DMS79 treated with DMSO at 0.1 percent for 48 hours (cell line): ENCODE results near the gene TANC1.

ENCODE experiments used
- DNase-seq: peaks from one replicate; lab custom pipeline; 2025; lab: John Stamatoyannopoulos, UW

Gene TANC1

DNA sequence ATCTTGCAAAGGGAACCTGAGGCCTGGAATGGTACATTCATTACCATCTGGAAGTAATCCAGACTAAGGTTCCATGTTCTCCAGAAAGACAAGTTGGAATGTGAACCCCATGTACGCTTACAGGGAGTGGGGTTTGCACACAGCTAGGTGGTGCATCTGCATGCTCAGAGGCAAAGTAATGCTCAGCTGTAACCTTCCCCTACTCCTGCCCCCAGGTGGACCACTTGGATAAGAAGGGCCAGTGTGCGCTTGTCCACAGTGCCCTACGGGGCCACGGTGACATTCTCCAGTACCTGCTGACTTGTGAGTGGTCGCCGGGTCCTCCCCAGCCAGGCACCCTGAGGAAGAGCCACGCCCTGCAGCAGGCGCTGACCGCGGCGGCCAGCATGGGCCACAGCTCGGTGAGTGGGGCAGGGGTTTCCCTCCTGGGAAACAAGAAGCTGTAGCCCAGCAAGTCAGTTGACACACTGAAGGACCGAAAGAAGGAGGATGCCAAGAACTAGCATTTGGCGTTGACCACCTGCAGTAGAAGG, 228.0 kb downstream of the TANC1 start:
- DNase-seq = no peak

DNA sequence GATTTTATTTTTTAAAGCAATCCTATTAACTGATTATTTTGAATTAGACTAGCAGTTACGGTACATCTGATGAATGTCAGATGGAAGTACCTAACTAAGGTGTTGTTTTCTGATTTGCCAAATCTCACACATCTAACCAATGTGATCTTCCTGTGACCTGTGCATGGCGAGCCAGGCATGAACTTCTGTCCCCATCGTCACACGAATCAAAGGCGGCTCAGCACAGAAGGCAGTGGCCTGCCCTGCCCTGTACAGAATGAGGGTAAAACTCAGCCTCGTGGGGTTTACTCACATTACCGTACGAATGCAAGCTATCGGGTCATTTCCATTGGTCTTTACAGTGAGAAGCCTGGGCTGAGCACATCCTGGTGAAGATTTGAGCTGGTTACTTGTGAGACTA, 230.8 kb downstream of the TANC1 start:
- no peak for DNase-seq

DNA sequence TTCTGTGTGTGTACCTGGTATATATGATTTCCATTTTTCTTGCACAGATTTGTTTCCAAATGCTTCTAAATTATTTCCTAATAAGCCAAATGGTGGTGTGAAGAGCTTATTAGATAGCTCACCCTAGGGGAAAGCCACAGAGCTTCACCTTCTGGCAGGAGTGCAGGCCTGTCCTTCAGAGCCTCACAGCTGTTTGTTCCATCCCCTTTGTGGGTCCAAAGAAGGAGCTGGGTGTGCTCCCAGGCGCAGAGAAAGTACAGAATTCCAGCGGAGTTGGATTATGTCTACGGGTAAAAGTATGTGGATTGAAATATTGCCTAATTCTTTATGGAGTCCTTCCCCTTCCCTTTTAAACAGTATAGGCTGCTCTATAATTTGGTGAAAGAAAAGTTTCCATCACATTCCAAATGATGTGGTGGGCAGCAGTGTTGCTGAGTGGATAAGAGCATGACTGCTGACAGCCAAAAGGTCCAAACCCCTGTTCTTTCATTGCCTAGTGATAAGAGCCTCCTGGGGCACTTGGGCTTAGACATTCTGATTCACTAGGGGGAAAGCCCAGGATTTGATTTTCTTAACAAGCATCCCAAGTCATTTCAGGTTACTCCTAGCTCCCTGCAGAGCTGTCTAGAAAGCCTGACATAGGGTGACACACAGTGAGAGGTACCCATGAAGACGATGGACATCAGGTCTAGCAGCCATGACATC, 231.5 kb downstream of the TANC1 start:
- DNase-seq = no peak

DNA sequence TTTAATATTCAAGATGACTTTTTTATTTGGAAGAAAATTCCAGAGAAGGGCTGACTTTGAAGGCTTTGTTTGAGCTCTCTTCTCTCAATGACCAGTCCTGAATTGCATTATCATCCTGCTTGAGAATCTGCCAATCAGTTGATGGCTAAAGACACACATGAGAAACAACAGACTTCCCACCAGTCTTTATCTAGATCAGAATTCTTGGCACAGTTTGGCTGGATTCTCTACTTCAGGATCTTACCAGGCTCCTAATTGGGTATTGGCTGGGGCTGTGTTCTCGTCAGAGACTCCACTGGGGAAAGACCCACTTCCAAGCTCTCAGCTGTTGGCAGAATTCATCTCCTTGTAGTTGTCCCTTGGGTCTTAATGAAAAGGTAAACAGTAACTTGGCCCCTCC, 232.1 kb downstream of the TANC1 start:
- DNase-seq = peak; percentile 44

DNA sequence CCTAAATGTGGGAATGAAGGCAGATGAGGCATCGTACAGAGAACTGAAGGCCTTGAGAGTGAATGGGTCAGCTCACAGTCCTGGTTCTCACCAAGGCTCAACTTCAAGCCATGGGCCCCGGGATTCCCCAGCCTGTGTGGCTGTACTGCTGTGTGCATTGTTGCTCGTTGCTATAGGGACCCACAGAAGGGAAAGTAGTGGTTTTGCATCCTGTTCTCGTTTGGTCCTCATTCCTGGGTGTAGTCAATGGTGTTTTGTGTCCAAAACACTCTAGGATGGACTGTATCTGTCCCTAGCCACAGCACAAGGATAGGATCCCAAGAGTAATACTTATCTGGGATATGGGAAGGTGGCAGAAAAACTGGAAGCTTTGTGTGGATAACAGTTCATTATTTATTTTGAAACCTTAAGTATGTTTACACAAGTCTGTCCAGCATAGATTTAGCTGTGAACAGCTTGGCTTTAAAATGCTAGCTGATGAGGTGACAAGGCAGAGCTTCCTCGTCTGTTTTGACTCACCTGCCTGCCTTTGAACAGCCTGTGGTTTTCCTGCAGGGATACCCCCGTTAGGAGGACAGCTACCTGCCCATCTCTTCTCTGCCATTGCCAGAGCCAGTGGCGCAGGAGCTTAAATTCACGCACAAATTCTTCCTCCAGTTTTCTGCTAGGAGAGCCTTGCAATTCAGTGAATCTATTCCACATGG, 233.1 kb downstream of the TANC1 start:
- no peak for DNase-seq

DNA sequence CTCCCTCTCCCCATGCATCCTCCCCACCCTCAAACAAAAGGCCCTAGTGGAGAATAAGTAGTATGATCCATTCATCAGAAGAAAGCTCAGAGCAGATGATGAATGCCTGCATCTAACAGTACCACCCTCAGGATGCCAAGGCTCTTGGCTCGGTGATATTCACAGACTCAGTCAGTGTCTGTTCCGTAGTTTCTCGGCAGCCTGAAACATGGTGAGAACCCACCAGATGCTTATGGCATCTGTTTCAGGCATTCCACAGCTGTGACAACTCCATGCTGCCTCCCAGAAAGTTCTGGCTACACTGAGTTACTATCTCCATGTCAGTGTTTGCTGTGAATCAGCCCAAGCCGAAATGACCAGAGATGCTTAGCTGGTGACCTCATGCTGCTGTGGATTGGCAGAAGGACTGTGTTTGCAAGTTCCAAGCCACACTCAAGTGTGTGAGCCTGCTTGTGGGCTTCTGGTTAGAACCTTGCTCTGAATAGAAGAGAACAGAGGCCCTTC, 234.2 kb downstream of the TANC1 start:
- DNase-seq = no peak

DNA sequence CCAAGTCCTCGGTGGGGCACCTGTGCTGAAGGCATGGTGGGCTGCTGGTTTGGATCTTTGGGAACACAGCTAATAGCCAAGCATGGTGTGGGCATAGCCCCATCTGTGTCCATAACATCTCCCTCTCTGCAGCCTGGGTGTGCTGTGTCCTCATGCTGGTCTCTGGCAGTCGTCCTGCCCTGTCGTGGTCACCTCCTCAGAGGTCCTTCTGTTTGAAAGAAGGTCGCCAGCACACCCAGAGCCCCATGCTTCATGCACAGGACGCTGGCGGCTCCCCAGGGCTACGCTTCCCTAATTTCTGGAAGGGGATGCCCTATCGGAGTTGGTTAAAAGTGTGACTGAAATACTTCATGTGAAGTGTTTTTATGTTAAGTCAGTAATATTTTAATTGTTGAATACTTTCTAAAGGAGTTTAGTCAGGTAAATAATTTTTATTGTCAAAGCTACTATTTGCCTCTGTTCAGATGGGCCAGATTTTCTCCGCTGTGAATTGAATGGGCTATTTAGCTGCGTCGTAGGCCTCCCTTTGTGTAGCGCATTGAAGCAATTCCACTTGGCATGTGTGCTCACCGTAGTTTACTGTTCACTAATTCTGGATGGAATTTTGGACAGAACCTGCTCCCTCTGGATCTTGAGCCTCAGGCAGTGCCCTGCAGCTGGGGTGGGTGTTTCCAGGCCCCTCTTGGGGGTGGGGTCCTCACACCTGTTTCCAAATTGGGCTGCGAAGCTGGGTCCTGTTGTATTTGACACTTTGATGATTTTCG, 236.1 kb downstream of the TANC1 start:
- DNase-seq = no peak

DNA sequence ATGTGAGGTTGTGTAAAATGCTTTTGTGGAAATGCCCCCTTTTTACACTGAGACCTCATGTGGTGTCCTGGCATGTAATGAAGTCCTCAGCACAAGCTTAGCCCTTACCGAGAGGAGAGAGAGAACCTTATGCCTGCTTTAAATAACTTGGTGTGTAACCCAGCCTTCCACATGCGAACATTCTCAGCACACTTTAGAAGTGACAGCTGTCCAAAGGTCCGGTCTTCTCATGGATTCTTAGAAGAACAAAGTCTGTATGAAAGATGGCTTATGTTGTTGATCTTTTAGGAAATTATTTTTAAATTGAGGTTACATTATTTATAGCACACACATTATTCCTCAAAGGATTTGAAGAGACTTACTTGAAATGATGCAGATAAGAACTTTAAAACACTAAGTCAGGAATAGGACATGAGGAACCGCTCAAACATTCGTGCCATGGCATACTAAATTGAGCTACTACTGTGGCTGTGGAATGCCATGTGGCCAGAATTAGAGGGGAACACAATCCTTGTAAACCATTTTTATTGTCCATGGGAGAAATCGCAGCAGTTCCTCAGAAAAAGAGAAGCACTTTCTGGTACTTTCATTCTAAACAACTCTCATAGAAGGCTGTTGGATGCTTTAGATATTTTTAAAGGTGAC, 238.4 kb downstream of the TANC1 start:
- DNase-seq = no peak

DNA sequence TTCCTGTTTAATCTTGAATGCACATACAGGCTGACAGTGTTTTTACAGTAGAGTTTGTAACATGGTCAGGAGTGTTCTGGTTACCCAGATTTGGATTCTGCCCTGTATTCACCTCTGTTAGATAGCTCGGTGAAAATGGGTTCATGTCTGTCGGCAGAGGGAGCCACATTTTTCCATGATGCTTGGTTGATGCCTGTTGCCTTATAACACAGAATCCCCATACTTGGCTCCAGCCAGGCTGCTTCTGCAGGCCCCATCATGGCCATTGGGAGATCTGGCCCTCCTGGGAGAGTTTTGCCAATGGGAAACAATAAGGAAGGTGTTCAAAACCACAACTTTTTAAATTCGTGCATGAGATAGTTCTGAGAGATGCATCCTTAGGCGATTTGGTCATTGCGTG, 240.0 kb downstream of the TANC1 start:
- no peak for DNase-seq

DNA sequence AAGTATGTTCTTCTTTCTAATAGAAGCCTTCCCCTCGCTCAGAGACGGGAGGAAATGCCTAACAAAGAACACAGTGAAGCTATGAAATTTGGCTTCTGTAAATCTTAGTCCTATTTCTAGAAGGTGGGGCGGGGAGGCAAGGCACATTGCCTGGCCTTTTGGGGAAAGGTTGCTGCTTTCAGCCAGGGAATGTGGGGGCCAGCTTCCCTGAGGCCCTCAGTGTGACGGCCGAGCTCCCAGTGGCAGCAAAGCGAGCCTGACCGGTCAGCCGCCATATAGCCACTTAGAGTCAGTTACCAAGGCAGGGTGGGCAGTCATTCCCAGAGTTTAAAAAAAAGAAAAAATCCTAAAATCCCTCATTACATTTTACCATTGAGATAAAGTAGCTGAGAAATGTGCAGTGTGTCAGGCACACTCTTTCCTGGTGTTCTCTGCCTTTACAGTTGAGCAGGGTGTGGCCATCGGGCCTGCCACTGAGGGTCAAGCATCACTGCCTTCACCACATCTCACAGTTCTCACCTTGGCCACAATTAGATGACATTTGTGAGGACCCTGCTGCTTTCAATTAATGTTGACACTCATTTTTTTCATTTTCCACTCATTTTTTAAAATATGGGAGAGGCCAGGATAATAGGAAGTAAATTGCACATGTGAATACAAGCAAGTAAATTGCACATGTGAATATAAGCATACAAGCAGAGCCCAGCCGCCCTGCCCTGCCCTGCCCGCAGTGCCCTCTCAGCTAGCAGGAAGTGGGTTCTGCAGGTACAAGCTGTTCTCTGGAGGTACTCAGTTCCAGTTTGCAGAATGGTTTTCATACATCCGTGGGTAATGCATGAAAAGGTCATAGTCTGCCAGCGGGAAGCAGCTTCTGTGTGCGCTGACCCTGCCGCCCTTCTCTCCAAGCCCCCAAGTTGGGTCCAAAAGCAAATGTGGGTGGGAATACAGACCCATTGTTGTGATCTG, 241.2 kb downstream of the TANC1 start:
- DNase-seq = no peak

DNA sequence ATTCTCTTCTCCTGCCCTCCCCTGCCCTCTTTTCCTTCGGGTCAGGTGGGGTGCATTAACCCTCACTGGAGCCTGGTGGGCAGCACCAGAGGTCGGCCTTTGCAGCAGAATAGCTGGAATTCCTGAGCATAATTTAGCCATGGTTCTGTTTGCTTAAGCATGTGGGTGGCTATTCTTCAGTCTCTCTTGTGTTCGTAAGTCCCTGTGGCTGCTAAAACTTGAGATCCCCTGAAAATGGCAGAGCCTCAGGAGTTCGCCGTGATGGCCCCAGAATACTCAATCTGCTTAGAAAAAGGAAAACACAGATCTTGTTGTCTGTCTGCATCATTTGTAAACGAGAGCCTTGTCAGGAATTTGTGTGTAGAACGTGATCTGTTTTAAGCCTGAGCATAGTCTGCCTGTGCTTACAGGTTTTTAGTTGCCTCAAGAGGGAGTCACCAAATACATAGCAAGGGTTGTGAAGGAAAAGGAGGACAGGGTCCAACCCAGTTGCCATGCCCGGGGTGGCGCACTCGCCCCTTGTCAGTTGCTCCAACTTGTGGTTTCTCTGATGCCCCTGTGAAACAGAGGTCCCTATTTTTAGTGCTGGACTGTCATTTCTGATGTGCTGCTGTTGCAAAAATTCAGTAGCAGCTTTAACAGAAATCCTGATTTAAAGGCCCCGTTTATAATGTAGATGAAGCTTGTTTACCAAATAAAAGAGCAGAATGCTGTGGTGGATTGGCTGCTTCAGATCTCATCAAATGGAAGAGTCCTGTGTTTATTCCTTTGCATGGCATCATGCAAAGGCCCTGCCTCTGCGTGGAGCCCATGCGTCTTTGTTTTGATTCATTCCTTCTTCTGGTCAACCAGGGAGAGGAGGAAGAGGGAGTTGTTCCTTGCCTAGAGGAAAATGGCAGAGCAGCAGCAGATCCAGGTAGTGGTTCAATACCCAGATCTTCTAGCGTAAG, 243.3 kb downstream of the TANC1 start:
- no peak for DNase-seq

DNA sequence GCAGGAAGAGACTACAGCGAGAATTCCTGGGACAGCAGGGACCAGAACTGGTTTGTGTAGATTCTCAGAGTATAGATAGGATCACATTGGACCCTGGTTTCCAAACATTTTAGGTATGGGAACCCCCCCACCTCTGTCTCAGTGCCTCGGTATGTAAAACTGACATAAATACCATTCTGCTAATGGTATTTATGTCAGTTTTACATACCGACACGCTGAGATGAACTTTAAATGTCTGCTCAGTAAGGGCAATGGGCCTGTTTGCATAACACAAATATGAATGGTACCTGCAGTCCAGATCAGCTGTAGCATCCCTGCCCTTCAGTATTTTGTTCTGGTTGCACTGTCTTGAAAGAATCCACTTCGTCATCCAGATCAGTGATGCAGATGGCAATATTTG, 244.9 kb downstream of the TANC1 start:
- no peak for DNase-seq

DNA sequence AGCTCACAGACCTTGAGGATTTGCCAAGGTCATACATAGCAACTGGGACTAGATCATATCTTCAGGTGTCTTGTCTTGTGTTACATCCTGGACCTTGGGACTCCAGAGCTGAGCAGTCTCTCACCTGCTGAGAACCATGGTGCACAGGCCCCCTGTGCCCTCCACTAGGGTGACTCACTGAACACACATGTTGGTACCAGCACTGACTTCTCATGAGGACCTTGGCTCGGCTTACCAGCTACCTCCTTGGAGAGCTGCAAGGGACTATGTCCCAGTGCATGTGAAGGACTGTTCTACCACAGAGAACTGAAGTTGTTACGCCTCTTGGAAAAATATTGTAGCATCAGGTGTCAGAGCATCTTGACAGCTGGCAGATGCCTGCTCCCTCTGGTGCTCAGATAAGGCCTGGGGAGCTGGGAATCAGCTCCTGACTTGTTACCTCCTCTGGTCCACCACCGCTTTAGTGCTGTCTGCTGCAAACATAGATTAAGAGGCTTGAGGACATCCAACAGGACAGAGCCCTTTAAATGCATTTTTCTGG, 246.0 kb downstream of the TANC1 start:
- DNase-seq = no peak

DNA sequence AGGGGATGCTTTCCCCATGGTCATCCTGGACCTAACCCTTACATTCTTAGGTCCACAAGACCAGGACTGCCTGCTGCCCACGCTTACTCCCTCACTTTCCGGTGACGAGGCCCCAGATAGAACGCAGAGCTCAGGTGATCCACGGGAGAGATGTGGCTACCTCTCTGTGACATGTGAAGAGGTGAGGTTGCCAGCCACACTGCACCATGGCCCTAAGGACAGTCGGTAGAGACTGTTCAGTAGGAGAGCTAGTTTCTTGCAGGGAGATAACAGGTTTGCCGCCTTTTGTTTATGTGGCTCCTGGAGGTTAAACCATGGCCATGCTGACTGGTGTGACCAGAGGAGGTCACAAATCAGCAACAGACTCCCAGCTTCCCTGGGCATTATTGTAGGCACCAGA, 246.7 kb downstream of the TANC1 start:
- no peak for DNase-seq

DNA sequence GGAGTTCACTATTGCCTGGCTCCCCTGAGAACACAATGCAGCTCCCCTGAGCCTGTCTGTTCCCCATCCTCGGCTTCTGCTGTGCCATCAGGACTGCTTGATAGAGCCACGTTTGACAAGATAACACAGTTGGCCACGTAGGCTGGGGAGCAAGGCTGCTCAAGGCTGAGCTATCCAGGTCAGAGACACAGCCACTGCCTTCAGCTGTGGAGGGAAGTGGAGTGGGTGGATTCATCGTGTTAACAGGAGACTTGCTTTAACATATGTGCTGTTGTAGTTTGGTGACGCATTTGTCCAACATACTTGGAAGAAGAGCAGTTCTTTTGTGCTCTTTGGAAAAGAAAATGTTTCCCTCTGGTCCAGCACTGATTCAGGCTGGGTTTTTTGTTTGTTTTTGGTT, 249.2 kb downstream of the TANC1 start:
- no peak for DNase-seq

DNA sequence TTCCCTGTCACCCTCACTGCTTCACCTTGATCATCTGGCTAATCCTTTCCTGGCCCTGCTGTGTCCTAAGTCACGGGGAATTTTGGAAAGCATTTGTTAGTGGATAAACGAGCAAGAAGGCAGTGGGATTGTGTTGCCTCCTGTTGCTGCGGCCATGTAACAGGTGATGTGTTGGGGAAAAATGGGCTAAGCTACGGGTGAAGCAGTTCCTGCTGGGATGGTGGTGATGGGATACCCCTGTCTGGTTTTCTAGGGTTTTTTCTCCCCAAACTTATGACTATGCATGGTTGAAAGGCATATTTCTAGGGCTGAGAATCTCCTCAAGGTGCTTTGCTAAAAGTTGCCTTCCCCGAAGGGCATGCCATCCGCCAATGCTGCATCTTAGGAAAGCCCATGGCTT, 249.9 kb downstream of the TANC1 start:
- no peak for DNase-seq

DNA sequence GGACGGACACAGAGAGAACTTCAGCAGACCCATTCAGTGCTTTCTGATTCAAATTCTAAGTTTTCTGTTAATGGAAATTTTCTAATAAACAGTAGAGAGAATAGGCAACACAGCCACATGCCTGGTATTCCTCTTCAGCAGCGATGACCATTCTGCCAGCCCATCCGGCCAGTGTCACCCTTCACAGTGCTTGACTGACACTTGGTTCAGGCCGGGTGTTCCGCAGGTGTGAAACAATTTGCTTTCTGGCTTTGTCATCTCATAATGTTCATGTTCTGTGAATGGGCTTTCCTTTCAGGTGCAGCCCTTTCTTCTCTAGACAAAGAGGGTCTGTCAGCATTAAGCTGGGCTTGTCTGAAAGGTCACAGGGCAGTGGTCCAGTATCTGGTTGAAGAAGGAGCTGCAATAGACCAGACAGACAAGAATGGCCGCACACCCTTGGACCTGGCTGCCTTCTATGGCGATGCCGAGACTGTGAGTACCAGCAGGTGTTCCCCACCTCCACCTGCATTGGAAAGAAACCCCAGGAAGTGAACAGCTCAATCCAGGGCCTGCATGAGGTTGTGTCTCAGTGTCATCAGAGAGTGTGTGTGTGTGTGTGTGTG, 251.1 kb downstream of the TANC1 start:
- DNase-seq = no peak

DNA sequence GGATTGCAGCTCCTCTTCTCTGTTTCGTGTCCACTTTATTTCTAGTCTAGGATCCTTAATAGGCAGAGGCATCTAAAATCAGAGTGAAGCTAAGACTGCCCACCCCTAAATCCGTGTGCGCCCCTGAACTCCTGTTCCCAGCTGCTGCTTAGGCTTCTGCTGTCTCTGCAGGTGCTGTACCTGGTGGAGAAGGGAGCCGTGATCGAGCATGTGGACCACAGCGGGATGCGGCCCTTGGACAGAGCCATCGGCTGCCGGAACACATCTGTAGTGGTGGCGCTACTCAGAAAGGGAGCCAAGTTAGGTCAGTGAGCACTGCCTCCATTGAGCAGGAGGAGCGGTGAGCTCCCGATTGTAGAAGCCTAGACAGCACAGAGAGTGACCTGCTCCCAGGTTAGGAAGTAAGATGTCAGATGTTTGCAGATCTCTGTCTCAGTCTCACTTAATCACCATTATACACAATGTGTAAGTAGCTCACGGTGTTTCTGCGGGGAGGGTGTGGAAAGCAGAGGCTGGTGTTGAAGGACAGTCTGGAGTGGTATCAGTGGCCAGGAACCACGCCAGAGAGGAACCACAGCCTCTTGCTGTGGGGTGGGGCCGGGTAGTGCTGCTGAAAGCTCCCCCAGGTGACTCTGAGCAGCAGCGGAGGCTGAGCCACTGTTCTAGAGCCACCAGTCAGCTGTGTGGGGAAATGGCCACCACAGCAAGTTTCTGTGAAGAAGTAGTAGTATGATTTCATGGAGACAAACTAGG, 255.8 kb downstream of the TANC1 start:
- no peak for DNase-seq
